GM21723 (cell line): ENCODE data around the gene NTRK2.

Source experiments
- ATAC-seq: cut with Tn5 transposase; IDR thresholded peaks from one replicate; pipeline ENCODE4 v1.9.1; 2021; ENCODE audit warnings: mild to moderate bottlenecking, moderate library complexity; ENCODE audit not compliant: unreplicated experiment

NTRK2 gene

GRCh38 chr9:84669288-84670137 is at the start of gene NTRK2:
Gene NTRK2, plus strand, starts transcription at chr9:84669729. Its CDS starts 1,020 bp downstream, at chr9:84670749.
- no peak for ATAC-seq

GRCh38 chr9:84620338-84620737 is 49.2 kb upstream of the NTRK2 start:
- ATAC-seq = no peak

GRCh38 chr9:84621811-84622210 is 47.7 kb upstream of the NTRK2 start:
- ATAC-seq = no peak

- ATAC-seq = no peak
Observed at GRCh38 chr9:84622981-84623380, 46.5 kb upstream of the NTRK2 start.

GRCh38 chr9:84636436-84636835 is 33.1 kb upstream of the NTRK2 start:
- ATAC-seq = no peak

GRCh38 chr9:84642553-84643141 is 26.9 kb upstream of the NTRK2 start:
- no peak for ATAC-seq

GRCh38 chr9:84647699-84648098 is 21.8 kb upstream of the NTRK2 start:
- no peak for ATAC-seq

- ATAC-seq = no peak
Observed at GRCh38 chr9:84652496-84653120, 16.9 kb upstream of the NTRK2 start.

- ATAC-seq = no peak
Observed at GRCh38 chr9:84655447-84655846, 14.1 kb upstream of the NTRK2 start.

- no peak for ATAC-seq
Observed at GRCh38 chr9:84659313-84659712, 10.2 kb upstream of the NTRK2 start.

GRCh38 chr9:84659773-84660172 is 9.8 kb upstream of the NTRK2 start:
- no peak for ATAC-seq

GRCh38 chr9:84667571-84668195 is 1.8 kb upstream of the NTRK2 start:
- ATAC-seq = peak; percentile 36

GRCh38 chr9:84668196-84669012 is 1.1 kb upstream of the NTRK2 start:
- peak; percentile 71 for ATAC-seq

- ATAC-seq = no peak
Observed at GRCh38 chr9:84669013-84669287, 579 bp upstream of the NTRK2 start.

- no peak for ATAC-seq
Observed at GRCh38 chr9:84670138-84671041, 861 bp downstream of the NTRK2 start.

- ATAC-seq = no peak
Observed at GRCh38 chr9:84671586-84672521, 2.3 kb downstream of the NTRK2 start.

- no peak for ATAC-seq
Observed at GRCh38 chr9:84673806-84674205, 4.3 kb downstream of the NTRK2 start.

- ATAC-seq = no peak
Observed at GRCh38 chr9:84677080-84677479, 7.6 kb downstream of the NTRK2 start.

- ATAC-seq = no peak
Observed at GRCh38 chr9:84679571-84679970, 10.0 kb downstream of the NTRK2 start.
